ENCODE measurements around the gene COPRS. TPM values are rescaled to one million over a fixed set of nuclear protein-coding genes. Genes with fewer than 3 reads are reported as not detected.

The COPRS gene
- total and polyA plus RNA-seq, 2 of the 8 experiments (the other 6 are each of a cell fraction or from before 2014, with no cell fraction given), result 40.9 to 49.3 TPM

- TF ChIP-seq SIN3A (conservative IDR thresholded peaks at IDR 0.05 in 1 of 2, IDR thresholded peaks at IDR 0.05 in 1 of 2; ENCODE audit: low read depth in 1 of 2, low read length in 2 of 2) (no peak), CEBPB (IDR thresholded peaks at IDR 0.05; ENCODE audit: low read depth, low read length) (no peak), TAF1 (IDR thresholded peaks at IDR 0.05; ENCODE audit: low read depth, low read length) (no peak), TBP (IDR thresholded peaks at IDR 0.05; ENCODE audit: low read depth, low read length) (no peak), SP2 (IDR thresholded peaks at IDR 0.05; ENCODE audit: low read length) (no peak), NANOG (IDR thresholded peaks at IDR 0.05; ENCODE audit: insufficient read depth, low read depth, low read length, poor library complexity, severe bottlenecking) (no peak), RAD21 (IDR thresholded peaks at IDR 0.05 in 1 of 2, conservative IDR thresholded peaks at IDR 0.05 in 1 of 2; ENCODE audit: low read depth in 2 of 2, low read length in 2 of 2) (no peak)
Observed at GRCh38 chr17:31878703-31879073, 19.6 kb upstream of the COPRS start (continued).
